Measurements from ENCODE around the gene NRAP. TPM values are rescaled to one million over a fixed set of nuclear protein-coding genes. Genes with fewer than 3 reads are reported as not detected.

Gene NRAP
- total RNA-seq, 1 experiment from 2014 or later, result 0.05 TPM

DNA sequence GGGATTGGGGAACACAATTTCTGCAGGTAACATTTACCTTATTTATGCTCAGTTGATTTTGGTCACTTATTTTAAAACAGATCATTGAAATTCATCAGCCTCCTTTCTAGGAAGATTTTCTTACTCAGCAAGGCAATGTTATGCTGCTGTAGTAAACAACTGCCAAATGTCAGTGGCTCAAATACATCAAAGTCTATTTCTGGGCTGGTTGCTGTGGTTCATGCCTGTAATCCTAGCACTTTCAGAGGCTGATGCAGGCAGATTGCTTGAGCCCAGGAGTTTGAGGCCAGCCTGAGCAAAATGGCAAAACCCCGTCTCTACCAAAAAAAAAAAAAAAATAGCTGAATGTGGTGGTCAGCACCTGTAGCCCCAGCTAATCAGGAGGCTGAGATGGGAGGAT is 85.1 kb downstream of the NRAP start:
- Histone ChIP-seq H3K27me3 (replicated peaks; ENCODE audit: control insufficient read depth, insufficient read depth, low read length) (no peaks in the 10 kb centered on the region), H3K4me1 (no peaks in the 10 kb centered on the region), H3K36me3 (ENCODE audit: control insufficient read depth, insufficient read depth, low read length) (no peaks in the 10 kb centered on the region), H3K9me3 (no peaks in the 10 kb centered on the region), H3K4me3 (ENCODE audit: low read depth, low read length) (no peak overlapping the region)
- BruUV-seq (replicated peaks), result no TSS peak
- no peaks in the 10 kb centered on the region for H3K27me3 Mint-ChIP-seq (ENCODE audit: insufficient read depth, unreplicated experiment)
- H3K9me3 Mint-ChIP-seq (ENCODE audit: unreplicated experiment), result no peaks in the 10 kb centered on the region
- DNase-seq, result no peak
- intact Hi-C loops (cut with micrococcal nuclease; ENCODE audit: unreplicated experiment), result no loop called here
- ChIA-PET CTCF (no interaction called here), POLR2A (no interaction called here)
- H3K4me1 Mint-ChIP-seq (ENCODE audit: low read depth, unreplicated experiment), result peaks cover 6% of the 10 kb centered on the region
- no peaks in the 10 kb centered on the region for H3K36me3 Mint-ChIP-seq (ENCODE audit: insufficient read depth, unreplicated experiment)
- H3K4me3 Mint-ChIP-seq (ENCODE audit: unreplicated experiment), result no peak overlapping the region
- TF ChIP-seq, protein P1, sequence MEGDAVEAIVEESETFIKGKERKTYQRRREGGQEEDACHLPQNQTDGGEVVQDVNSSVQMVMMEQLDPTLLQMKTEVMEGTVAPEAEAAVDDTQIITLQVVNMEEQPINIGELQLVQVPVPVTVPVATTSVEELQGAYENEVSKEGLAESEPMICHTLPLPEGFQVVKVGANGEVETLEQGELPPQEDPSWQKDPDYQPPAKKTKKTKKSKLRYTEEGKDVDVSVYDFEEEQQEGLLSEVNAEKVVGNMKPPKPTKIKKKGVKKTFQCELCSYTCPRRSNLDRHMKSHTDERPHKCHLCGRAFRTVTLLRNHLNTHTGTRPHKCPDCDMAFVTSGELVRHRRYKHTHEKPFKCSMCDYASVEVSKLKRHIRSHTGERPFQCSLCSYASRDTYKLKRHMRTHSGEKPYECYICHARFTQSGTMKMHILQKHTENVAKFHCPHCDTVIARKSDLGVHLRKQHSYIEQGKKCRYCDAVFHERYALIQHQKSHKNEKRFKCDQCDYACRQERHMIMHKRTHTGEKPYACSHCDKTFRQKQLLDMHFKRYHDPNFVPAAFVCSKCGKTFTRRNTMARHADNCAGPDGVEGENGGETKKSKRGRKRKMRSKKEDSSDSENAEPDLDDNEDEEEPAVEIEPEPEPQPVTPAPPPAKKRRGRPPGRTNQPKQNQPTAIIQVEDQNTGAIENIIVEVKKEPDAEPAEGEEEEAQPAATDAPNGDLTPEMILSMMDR (IDR thresholded peaks at IDR 0.05; ENCODE audit: insufficient read depth in 1 of 2, low read depth in 1 of 2, low read length in 1 of 2, severe bottlenecking in 1 of 2, unreplicated experiment in 1 of 2), result no peak
- no peak overlapping the region for H3K27ac Mint-ChIP-seq (ENCODE audit: unreplicated experiment)

DNA sequence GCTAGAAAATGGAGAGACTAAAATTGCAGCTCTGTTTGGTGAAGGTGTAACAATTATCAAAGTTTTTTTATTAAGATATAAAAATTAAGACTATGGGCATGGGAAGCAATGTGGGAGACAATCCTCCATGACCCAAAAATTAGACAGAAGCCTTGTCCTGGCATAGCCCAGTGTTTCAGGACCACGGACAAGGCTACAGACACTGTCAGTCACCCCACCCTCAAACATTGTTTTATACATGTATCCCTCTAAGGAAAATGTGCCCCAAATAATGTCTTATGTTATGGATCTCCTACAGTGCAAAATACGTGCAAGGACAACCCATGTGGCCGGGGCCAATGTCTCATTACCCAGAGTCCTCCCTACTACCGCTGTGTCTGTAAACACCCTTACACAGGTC is 87.0 kb downstream of the NRAP start:
- BruUV-seq (replicated peaks), result no TSS peak
- Mint-ChIP-seq H3K4me1 (ENCODE audit: low read depth, unreplicated experiment) (no peaks in the 10 kb centered on the region), H3K4me3 (ENCODE audit: unreplicated experiment) (no peak overlapping the region), H3K27ac (ENCODE audit: unreplicated experiment) (no peak overlapping the region), H3K27me3 (ENCODE audit: insufficient read depth, unreplicated experiment) (no peaks in the 10 kb centered on the region), H3K9me3 (ENCODE audit: unreplicated experiment) (no peaks in the 10 kb centered on the region), H3K36me3 (ENCODE audit: insufficient read depth, unreplicated experiment) (no peaks in the 10 kb centered on the region)
- Histone ChIP-seq H3K27me3 (replicated peaks; ENCODE audit: control insufficient read depth, insufficient read depth, low read length) (no peaks in the 10 kb centered on the region), H3K4me3 (ENCODE audit: low read depth, low read length) (no peak overlapping the region), H3K4me1 (no peaks in the 10 kb centered on the region), H3K9me3 (no peaks in the 10 kb centered on the region), H3K36me3 (ENCODE audit: control insufficient read depth, insufficient read depth, low read length) (no peaks in the 10 kb centered on the region)
- POLR2A ChIA-PET, result no interaction called here
- intact Hi-C loops (cut with micrococcal nuclease; ENCODE audit: unreplicated experiment), result no loop called here
- peak in 1 of 2 experiments; percentile 55 for DNase-seq
- CTCF ChIA-PET, result no interaction called here
- TF ChIP-seq, protein P1 (IDR thresholded peaks at IDR 0.05; ENCODE audit: insufficient read depth in 1 of 2, low read depth in 1 of 2, low read length in 1 of 2, severe bottlenecking in 1 of 2, unreplicated experiment in 1 of 2), result no peak

DNA sequence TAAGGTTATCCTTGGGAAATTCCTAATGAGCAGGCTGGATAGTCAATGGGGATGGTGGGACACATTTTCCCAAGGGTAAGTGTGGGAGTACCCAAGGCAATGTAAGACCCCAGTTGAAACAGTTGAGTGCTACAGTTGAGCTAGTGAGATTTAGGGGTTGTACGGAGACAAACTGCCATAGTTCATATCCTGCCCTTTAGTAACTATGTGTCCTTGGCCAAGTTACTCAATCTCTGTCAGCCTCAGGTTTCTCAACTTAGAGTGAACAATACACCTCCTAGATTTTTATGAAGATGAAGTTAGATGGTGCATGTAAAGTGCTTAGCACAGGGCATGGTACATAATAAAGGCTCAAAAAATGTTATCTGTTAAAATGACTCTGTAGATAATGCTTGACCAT is 90.5 kb downstream of the NRAP start:
- intact Hi-C loops (cut with micrococcal nuclease; ENCODE audit: unreplicated experiment), result no loop called here
- Mint-ChIP-seq H3K36me3 (ENCODE audit: insufficient read depth, unreplicated experiment) (no peaks in the 10 kb centered on the region), H3K4me3 (ENCODE audit: unreplicated experiment) (no peak overlapping the region), H3K9me3 (ENCODE audit: unreplicated experiment) (no peaks in the 10 kb centered on the region), H3K4me1 (ENCODE audit: low read depth, unreplicated experiment) (no peaks in the 10 kb centered on the region), H3K27me3 (ENCODE audit: insufficient read depth, unreplicated experiment) (no peaks in the 10 kb centered on the region), H3K27ac (ENCODE audit: unreplicated experiment) (no peak overlapping the region)
- no peaks in the 10 kb centered on the region for H3K9me3 ChIP-seq
- ChIA-PET CTCF (no interaction called here), POLR2A (no interaction called here)
- no peak for DNase-seq
- H3K36me3 ChIP-seq (ENCODE audit: control insufficient read depth, insufficient read depth, low read length), result no peaks in the 10 kb centered on the region
- H3K4me1 ChIP-seq, result no peaks in the 10 kb centered on the region
- H3K4me3 ChIP-seq (ENCODE audit: low read depth, low read length), result no peak overlapping the region
- TF ChIP-seq, protein P1 (IDR thresholded peaks at IDR 0.05; ENCODE audit: insufficient read depth in 1 of 2, low read depth in 1 of 2, low read length in 1 of 2, severe bottlenecking in 1 of 2, unreplicated experiment in 1 of 2), result no peak
- BruUV-seq (replicated peaks), result no TSS peak
- no peaks in the 10 kb centered on the region for H3K27me3 ChIP-seq (replicated peaks; ENCODE audit: control insufficient read depth, insufficient read depth, low read length)

All from Caco-2 (cell line).